Thoracic aorta (tissue), 2 donors: ENCODE data around the gene GLT1D1. TPM values are rescaled to one million over a fixed set of nuclear protein-coding genes. Genes with fewer than 3 reads are reported as not detected.

Experiments used
- ATAC-seq: fragments of 150-250 bp; one replicate; pipeline ENCODE4 v1.8.0; 2017; ENCODE audit warnings: low read depth; ENCODE audit not compliant: insufficient number of reproducible peaks, low FRiP score
- DNase-seq: peaks from one replicate; pipeline ENCODE4 v3.0.0-alpha.2; 2020; ENCODE audit warnings: low spot score
- H3K27ac ChIP-seq, 2 donors: fragments of 200-600 bp; sonication (generic); 1 replicate in 1 of 2; 2 replicates in 1 of 2; pipeline ENCODE4 v1.5.1; 2016; ENCODE audit warnings: mild to moderate bottlenecking in 2 of 2, moderate library complexity in 2 of 2
- H3K27me3 ChIP-seq: fragments of 200-600 bp; sonication (generic); replicated peaks from 2 replicates; pipeline ENCODE4 v1.6.0; 2016; ENCODE audit warnings: mild to moderate bottlenecking; ENCODE audit not compliant: insufficient read depth
- H3K36me3 ChIP-seq: fragments of 200-600 bp; sonication (generic); one replicate; pipeline ENCODE4 v1.5.1; 2016
- H3K4me1 ChIP-seq, 2 donors: fragments of 200-600 bp; sonication (generic); 1 replicate in 1 of 2; 2 replicates in 1 of 2; pipeline versions ENCODE4 v1.5.1 to v1.6.0; 2016; ENCODE audit warnings: low read depth in 2 of 2, mild to moderate bottlenecking in 1 of 2; ENCODE audit not compliant: control insufficient read depth in 1 of 2
- H3K4me3 ChIP-seq: fragments of 200-600 bp; sonication (generic); 2 replicates; pipeline ENCODE4 v1.5.1; 2016; ENCODE audit warnings: mild to moderate bottlenecking
- H3K9me3 ChIP-seq: fragments of 200-600 bp; sonication (generic); 2 replicates; pipeline ENCODE4 v1.5.1; 2016
- CTCF ChIP-seq: fragments of 200-600 bp; sonication (generic); IDR thresholded peaks from one replicate; pipeline ENCODE4 v1.5.1; 2019; ENCODE audit warnings: antibody characterized with exemption
- total RNA-seq, 2 donors: library from RNA; depleted of rRNA; stranded (reverse); fragments of >200 nt; gene quantifications; one replicate each; pipeline versions ENCODE4 v1.1.0 to v1.2.3, GENCODE V29; 2016

Gene GLT1D1
- total RNA-seq, 2 donors from 2014 or later: 0.68 to 0.85 TPM

- Histone ChIP-seq H3K4me1 (no peaks in the 10 kb centered on the region), H3K9me3 (no peaks in the 10 kb centered on the region), H3K27me3 (no peaks in the 10 kb centered on the region), H3K36me3 (no peaks in the 10 kb centered on the region), H3K4me3 (no peak overlapping the region), H3K27ac (no peak overlapping the region)
- DNase-seq (no peak), ATAC-seq (no peak)
- TF ChIP-seq CTCF: no peak
Measured at GRCh38 chr12:128940090-128940888, 87.0 kb downstream of the GLT1D1 start.

GRCh38 chr12:128940974-128941373, 87.7 kb downstream of the GLT1D1 start:
- Histone ChIP-seq H3K27ac (no peak overlapping the region), H3K9me3 (no peaks in the 10 kb centered on the region), H3K4me1 (no peaks in the 10 kb centered on the region), H3K36me3 (no peaks in the 10 kb centered on the region), H3K4me3 (no peak overlapping the region), H3K27me3 (no peaks in the 10 kb centered on the region)
- ATAC-seq (no peak), DNase-seq (no peak)
- TF ChIP-seq CTCF: no peak

- TF ChIP-seq CTCF: no peak
- Histone ChIP-seq H3K27me3 (no peaks in the 10 kb centered on the region), H3K36me3 (no peaks in the 10 kb centered on the region), H3K4me1 (no peaks in the 10 kb centered on the region), H3K9me3 (no peaks in the 10 kb centered on the region), H3K27ac (no peak overlapping the region), H3K4me3 (no peak overlapping the region)
- no peak for ATAC-seq
- DNase-seq: no peak
Measured at GRCh38 chr12:128942960-128943477, 89.7 kb downstream of the GLT1D1 start.

- Histone ChIP-seq H3K9me3 (no peaks in the 10 kb centered on the region), H3K27me3 (no peaks in the 10 kb centered on the region), H3K4me1 (no peaks in the 10 kb centered on the region), H3K4me3 (no peak overlapping the region), H3K36me3 (no peaks in the 10 kb centered on the region), H3K27ac (no peak overlapping the region)
- no peak for DNase-seq
- no peak for TF ChIP-seq CTCF
- ATAC-seq: no peak
Measured at GRCh38 chr12:128944956-128945355, 91.7 kb downstream of the GLT1D1 start.

GRCh38 chr12:128947209-128947608, 93.9 kb downstream of the GLT1D1 start:
- no peaks in the 10 kb centered on the region for H3K4me1 ChIP-seq
- H3K9me3 ChIP-seq: no peaks in the 10 kb centered on the region
- no peak overlapping the region for H3K4me3 ChIP-seq
- no peaks in the 10 kb centered on the region for H3K36me3 ChIP-seq
- DNase-seq (no peak), ATAC-seq (no peak)
- H3K27ac ChIP-seq: no peak overlapping the region
- H3K27me3 ChIP-seq: no peaks in the 10 kb centered on the region
- TF ChIP-seq CTCF: no peak
